GM13976 (cell line): ENCODE results near the gene NDUFS8.
A peak's percentile ranks its signal among the peaks of the same experiment; 100 is the strongest.

Experiments used
- DNase-seq: peaks from one replicate; pipeline ENCODE4 v3.0.0; 2012; ENCODE audit warnings: low spot score
- CTCF ChIP-seq: IDR thresholded peaks from 2 replicates; pipeline ENCODE4 v1.5.1; 2012; ENCODE audit warnings: borderline replicate concordance, mild to moderate bottlenecking; ENCODE audit not compliant: insufficient read depth; ENCODE audit errors: extremely low read depth, missing control alignments, control extremely low read depth
- in situ Hi-C: fragments of 300-500 bp; cut with MboI; formaldehyde crosslinking; loops from one replicate; pipeline ENCODE4 v1.12.0; 2022; ENCODE audit warnings: low sequenced_read_pairs, mixed read lengths, inconsistent platforms; ENCODE audit not compliant: unreplicated experiment

NDUFS8 gene

GRCh38 chr11:68040101-68040956 is 9.8 kb downstream of the NDUFS8 start:
- no peak for TF ChIP-seq CTCF
- DNase-seq, result peak; percentile 88
- in situ Hi-C loops, result no loop called here

DNA sequence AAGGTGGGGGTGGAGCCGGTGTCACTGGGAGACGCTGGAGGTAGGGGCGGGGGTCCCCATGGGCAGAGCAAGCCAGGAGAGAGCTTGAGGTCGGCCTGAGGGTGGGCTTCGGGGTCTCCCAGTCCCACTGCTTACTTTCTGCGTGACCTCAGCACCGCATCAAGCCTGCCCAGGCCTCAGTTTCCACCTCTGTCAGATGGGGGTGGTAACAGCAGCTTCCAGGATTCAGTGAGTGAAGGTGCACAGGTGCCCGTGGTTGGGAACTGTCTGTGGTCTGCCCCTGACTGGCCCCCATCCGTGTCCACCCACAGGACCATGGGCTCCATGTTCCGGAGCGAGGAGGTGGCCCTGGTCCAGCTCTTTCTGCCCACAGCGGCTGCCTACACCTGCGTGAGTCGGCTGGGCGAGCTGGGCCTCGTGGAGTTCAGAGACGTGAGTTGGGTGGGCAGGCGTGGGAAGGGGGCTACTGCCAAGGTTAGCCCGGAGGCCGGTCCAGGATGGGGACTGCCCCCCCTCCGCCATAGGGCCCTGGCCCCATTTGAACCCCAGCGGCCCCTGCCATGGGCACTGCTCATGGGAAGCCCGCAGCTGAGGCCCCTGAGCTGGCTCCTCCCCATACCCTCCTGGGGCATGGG is 10.6 kb downstream of the NDUFS8 start:
- in situ Hi-C loops, result no loop called here
- no peak for TF ChIP-seq CTCF
- DNase-seq, result no peak

GRCh38 chr11:68041617-68042218 is 11.2 kb downstream of the NDUFS8 start:
- no peak for TF ChIP-seq CTCF
- in situ Hi-C loops, result no loop called here

DNA sequence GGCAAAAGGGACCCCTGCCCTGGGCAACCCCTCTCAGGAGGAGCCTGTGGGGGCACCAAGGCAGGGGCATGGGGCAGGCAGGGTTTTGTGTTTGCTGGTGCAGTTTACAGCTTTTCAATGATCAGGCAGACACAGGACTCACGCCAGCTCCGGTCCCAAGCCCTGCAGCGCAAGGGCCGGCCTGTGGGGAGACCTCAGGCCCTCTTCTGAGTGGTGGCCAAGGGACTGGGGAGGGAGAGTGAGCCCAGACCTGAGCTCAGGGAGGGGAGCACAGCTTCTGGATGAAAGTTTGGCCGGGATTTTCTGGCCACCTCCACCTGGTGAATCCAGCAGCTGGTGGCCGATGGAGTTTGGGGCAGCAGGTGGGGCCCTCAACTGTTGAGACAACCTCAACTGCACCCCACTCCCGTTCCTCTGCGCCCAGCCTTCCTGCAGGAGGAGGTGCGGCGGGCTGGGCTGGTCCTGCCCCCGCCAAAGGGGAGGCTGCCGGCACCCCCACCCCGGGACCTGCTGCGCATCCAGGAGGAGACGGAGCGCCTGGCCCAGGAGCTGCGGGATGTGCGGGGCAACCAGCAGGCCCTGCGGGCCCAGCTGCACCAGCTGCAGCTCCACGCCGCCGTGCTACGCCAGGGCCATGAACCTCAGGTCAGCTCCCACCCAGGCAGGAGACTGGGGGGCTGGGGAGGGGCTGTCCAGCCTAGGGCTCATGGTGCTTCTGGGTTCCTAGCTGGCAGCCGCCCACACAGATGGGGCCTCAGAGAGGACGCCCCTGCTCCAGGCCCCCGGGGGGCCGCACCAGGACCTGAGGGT is 11.9 kb downstream of the NDUFS8 start:
- DNase-seq, result no peak
- TF ChIP-seq CTCF, result no peak
- in situ Hi-C loops, result no loop called here

More at GRCh38 chr11:68041617-68042218, 11.2 kb downstream of the NDUFS8 start:
- DNase-seq, result no peak

GRCh38 chr11:68043029-68043348 is 12.5 kb downstream of the NDUFS8 start:
- in situ Hi-C loops, result no loop called here
- no peak for DNase-seq
- no peak for TF ChIP-seq CTCF
